Fibroblast of mammary gland (primary cell): Measurements from ENCODE around the gene P2RY2.

ENCODE experiments used
- DNase-seq: peaks from one replicate; pipeline ENCODE4 v3.0.0-alpha.2; 2010; ENCODE audit warnings: low read depth
- H3K4me3 ChIP-seq: 2 replicates; pipeline ENCODE4 v1.5.1; 2011; ENCODE audit warnings: low read depth, mild to moderate bottlenecking, low read length, moderate library complexity; ENCODE audit not compliant: control insufficient read depth
- TF ChIP-seq, protein P1 (sequence below): conservative IDR thresholded peaks from 2 replicates; pipeline ENCODE4 v1.5.1; 2011; ENCODE audit warnings: low read depth, low read length, inconsistent platforms; ENCODE audit not compliant: control insufficient read depth, insufficient read depth

Gene P2RY2

DNA sequence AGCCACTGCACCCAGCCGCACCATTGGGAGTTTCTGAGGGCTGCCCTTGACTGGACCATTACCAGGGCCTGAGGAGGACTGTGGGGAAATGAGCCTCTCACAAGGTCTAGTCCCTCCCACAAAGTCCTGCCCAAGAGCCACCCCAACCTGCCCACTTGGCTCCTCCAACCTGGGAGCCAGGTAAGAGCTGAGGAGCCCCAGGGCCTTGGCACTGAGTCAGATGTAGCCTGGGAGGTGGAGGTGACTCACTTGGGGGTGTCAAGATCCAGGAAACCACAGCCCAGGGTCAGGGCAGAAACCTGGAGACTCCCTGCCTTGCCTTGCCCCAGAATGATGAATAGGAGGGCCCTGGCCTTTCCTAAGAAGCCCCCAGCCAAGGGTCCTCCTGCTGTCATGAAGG lies 25.8 kb upstream of the P2RY2 start:
- no peak overlapping the region for H3K4me3 ChIP-seq
- no peak for DNase-seq
- TF ChIP-seq, protein P1, sequence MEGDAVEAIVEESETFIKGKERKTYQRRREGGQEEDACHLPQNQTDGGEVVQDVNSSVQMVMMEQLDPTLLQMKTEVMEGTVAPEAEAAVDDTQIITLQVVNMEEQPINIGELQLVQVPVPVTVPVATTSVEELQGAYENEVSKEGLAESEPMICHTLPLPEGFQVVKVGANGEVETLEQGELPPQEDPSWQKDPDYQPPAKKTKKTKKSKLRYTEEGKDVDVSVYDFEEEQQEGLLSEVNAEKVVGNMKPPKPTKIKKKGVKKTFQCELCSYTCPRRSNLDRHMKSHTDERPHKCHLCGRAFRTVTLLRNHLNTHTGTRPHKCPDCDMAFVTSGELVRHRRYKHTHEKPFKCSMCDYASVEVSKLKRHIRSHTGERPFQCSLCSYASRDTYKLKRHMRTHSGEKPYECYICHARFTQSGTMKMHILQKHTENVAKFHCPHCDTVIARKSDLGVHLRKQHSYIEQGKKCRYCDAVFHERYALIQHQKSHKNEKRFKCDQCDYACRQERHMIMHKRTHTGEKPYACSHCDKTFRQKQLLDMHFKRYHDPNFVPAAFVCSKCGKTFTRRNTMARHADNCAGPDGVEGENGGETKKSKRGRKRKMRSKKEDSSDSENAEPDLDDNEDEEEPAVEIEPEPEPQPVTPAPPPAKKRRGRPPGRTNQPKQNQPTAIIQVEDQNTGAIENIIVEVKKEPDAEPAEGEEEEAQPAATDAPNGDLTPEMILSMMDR: no peak

DNA sequence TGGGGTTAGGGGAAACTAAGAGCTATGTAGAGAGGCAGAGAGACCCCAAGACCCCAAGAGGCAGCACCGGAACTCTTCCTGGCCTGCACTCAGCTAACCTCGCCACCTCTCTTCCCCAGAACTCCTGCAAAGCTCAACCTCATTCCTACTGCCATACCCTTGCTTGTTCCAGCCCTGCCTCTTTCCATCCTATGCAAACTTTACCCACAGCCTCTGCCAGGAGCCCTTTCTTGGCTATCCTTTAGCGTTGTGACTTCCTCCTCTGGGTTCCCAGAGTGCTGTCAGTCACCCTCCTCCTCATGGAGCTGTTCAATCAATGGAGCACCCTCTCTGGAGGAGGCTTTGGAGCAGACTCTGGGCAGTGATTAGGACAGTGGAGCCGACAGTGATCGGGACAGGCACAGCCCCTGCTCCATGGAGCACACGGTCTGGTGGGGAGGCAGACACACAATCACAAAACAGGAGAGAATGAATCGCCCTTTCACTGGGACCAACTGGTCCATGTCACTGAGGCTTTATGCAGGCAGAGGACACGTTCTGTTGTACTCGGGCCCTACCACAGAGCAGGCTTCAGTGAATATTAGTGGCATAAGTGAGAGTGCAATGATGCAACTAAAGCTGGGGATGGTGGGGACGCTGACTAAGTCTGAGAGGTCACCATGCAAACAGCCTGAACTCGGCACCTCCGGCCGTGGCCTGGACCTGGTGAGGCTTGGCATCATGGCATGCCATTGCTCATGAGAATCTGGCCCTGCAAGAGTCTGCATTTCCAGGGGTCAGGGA lies 24.6 kb upstream of the P2RY2 start:
- H3K4me3 ChIP-seq: no peak overlapping the region
- TF ChIP-seq, protein P1: no peak

DNA sequence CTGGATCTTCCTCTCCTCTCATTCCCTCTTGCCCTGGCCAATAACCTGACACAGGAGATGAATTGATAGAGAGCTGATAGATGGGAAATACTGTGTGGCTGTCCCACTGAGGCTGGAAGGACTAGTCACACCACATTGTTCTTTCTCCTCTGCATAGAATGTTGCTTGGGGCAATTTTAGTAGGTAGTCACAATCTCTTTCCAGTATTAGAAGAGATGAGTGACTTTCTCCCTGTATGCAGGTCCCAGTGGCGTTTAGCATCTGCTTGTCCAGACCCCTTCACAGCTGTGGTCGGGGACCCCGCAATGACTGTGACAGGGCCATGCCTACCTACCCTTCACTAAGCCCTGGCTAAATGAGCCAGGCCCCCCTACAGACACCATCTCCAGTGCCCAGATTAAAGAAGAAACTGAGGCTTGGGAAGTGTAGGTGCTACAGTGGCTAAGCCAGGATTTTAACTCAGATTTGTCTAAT lies 24.0 kb upstream of the P2RY2 start:
- TF ChIP-seq, protein P1: no peak
- H3K4me3 ChIP-seq: no peak overlapping the region
- no peak for DNase-seq

More for the DNA sequence above, 24.6 kb upstream of the P2RY2 start:
- no peak for DNase-seq

DNA sequence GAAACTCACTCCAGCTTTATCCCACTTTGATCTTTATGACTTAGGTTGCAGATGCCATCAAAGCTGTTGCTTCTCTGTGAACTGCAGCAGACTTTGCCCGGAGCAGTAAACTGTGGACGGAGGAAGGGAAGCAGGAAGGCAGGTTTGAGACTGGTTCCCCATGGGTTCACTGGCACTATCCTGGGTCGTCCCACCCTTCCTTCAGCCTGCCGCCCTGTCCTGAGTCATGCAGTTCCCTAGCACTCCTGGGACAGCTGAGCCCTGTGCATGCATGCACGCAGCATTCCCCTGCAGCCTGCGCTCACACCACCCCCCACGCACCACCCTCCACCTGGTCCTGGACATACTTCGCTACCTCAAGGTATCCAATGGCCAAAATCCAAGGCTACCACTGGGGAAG lies 23.5 kb upstream of the P2RY2 start:
- H3K4me3 ChIP-seq: no peak overlapping the region
- TF ChIP-seq, protein P1: no peak
- no peak for DNase-seq

- TF ChIP-seq, protein P1: no peak
- DNase-seq: no peak
- no peak overlapping the region for H3K4me3 ChIP-seq
Measured at GRCh38 chr11:73195191-73196007, 22.7 kb upstream of the P2RY2 start.

DNA sequence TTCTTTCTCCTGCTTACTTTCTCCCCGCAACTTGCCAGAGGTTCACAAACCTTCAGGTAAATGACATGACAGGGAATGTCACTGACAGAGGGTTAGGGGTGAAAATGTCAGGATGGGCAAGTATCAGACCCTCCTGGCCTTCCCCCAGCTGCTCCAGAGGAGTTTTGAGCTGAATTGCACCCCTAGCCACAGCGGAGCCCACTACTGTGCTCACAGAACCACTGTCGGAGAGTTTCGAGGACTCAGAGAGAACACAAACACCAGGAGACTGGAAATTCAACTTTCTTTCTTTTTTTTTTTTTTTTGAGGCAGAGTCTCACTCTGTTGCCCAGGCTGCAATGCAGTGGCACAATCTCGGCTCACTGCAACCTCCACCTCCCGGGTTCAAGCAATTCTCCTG lies 21.5 kb upstream of the P2RY2 start:
- no peak for DNase-seq
- TF ChIP-seq, protein P1: no peak

More for the DNA sequence above, 21.5 kb upstream of the P2RY2 start:
- H3K4me3 ChIP-seq: no peak overlapping the region
